Hematopoietic multipotent progenitor cell treated with erythropoietin and hydrocortisone succinate and interleukin-3 and kit ligand, for 15 days (in vitro differentiated cells): ENCODE results near the gene DIABLO.
"Not testable (repeated sequence)": the region's sequence is repeated elsewhere in the genome, so short reads cannot be mapped to it uniquely, and the experiment has no call there.

Experiments used
- DNase-seq: peaks from one replicate; pipeline ENCODE4 v3.0.0-alpha.2; 2015; ENCODE audit warnings: low spot score

DIABLO gene

GRCh38 chr12:122189626-122190475 lies 36.0 kb downstream of the DIABLO start:
- DNase-seq = no peak

- no peak for DNase-seq
These were observed 38.4 kb downstream of the DIABLO start for GRCh38 chr12:122187466-122187865.

GRCh38 chr12:122185494-122186082 lies 40.3 kb downstream of the DIABLO start:
- no peak for DNase-seq

GRCh38 chr12:122185079-122185478 lies 40.8 kb downstream of the DIABLO start:
- DNase-seq = no peak

- DNase-seq = no peak
These were observed 41.3 kb downstream of the DIABLO start for GRCh38 chr12:122184517-122184916.

- no peak for DNase-seq
These were observed 42.3 kb downstream of the DIABLO start for GRCh38 chr12:122183588-122183940.

GRCh38 chr12:122182887-122183587 lies 42.8 kb downstream of the DIABLO start, which contains the start of gene LRRC43:
LRRC43 (plus strand) TSS chr12:122183123; CDS start chr12:122183145, 22 bp downstream.
- no peak for DNase-seq

- not testable (repeated sequence) for DNase-seq
These were observed 49.4 kb downstream of the DIABLO start for GRCh38 chr12:122176473-122176872.

GRCh38 chr12:122174155-122174845 lies 51.6 kb downstream of the DIABLO start, which contains the start of gene IL31:
IL31 (minus strand) TSS chr12:122174221; CDS start chr12:122174172, 49 bp downstream.
- DNase-seq = no peak

- DNase-seq = no peak
These were observed 53.5 kb downstream of the DIABLO start for GRCh38 chr12:122172262-122172939.

GRCh38 chr12:122171399-122171798 lies 54.5 kb downstream of the DIABLO start:
- DNase-seq = no peak

GRCh38 chr12:122168492-122168891 lies 57.4 kb downstream of the DIABLO start:
- no peak for DNase-seq

GRCh38 chr12:122167356-122167925 lies 58.4 kb downstream of the DIABLO start:
- DNase-seq = no peak

GRCh38 chr12:122166422-122167349 lies 59.2 kb downstream of the DIABLO start:
- no peak for DNase-seq

GRCh38 chr12:122162976-122163375 lies 62.9 kb downstream of the DIABLO start:
- DNase-seq = no peak

- DNase-seq = no peak
These were observed 64.2 kb downstream of the DIABLO start for GRCh38 chr12:122161682-122162081.

- DNase-seq = no peak
These were observed 65.1 kb downstream of the DIABLO start for GRCh38 chr12:122160761-122161160.

- DNase-seq = no peak
These were observed 66.0 kb downstream of the DIABLO start for GRCh38 chr12:122159882-122160281.

GRCh38 chr12:122158700-122159285 lies 67.1 kb downstream of the DIABLO start:
- DNase-seq = no peak
